IPS-11a (cell line): ENCODE results near the gene LINC01488.

Source experiments
- H3K4me3 ChIP-seq: one replicate; pipeline ENCODE4 v1.5.1; 2013; ENCODE audit warnings: low read depth, low read length, control low read depth

LINC01488 gene

GRCh38 chr11:69542314-69543168 lies 61.1 kb downstream of the LINC01488 start:
- no peak overlapping the region for H3K4me3 ChIP-seq
